ENCODE results near the gene MYO5B.

DNA sequence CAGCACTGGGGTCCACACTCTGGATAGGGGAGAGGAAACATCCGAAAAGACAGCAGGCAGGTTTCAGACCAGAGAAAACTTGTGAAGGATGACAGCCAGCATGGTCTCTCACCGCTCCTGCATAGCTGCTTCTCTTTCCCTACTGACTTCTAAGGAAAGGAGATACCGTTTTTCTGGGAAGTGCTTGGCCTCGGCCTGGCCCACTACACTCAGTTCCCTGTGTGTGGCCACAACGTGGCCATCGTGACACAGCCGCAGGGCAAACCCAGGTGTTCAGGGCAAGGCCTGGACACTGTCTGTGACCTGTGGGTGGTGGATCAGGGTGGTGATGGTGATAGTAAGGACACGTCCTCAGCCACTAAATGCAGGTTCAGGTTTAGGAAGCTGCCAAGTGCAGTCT lies 347.4 kb downstream of the MYO5B start:
- TF ChIP-seq GATA2 (IDR thresholded peaks at IDR 0.05; ENCODE audit: low read depth, low read length) = no peak
- TF ChIP-seq GATA3 (IDR thresholded peaks at IDR 0.05; ENCODE audit: low read depth, low read length) = no peak

All from SH-SY5Y (cell line).